GM19397 (cell line): Measurements from ENCODE around the gene ABCB1.
A peak's percentile ranks its signal among the peaks of the same experiment; 100 is the strongest.

Experiments
- ATAC-seq: cut with Tn5 transposase; IDR thresholded peaks from one replicate; pipeline ENCODE4 v1.9.1; 2021; ENCODE audit warnings: mild to moderate bottlenecking, moderate library complexity; ENCODE audit not compliant: unreplicated experiment

The ABCB1 gene

GRCh38 chr7:87600130-87601124, at the start of gene ABCB1:
ABCB1 (minus strand) TSS chr7:87600884; CDS start chr7:87600184, 700 bp downstream.
- peak; percentile 61 for ATAC-seq

GRCh38 chr7:87648316-87648715, 47.6 kb upstream of the ABCB1 start:
- ATAC-seq = no peak

- no peak for ATAC-seq
These were observed 44.8 kb upstream of the ABCB1 start for GRCh38 chr7:87645446-87645845.

GRCh38 chr7:87635921-87636320, 35.2 kb upstream of the ABCB1 start:
- no peak for ATAC-seq

GRCh38 chr7:87628780-87629569, 28.3 kb upstream of the ABCB1 start:
- no peak for ATAC-seq

- peak; percentile 21 for ATAC-seq
These were observed 26.9 kb upstream of the ABCB1 start for GRCh38 chr7:87627634-87627994.

GRCh38 chr7:87625101-87625500, 24.4 kb upstream of the ABCB1 start:
- ATAC-seq = no peak

GRCh38 chr7:87624628-87625027, 23.9 kb upstream of the ABCB1 start:
- ATAC-seq = no peak

- ATAC-seq = no peak
These were observed 14.5 kb upstream of the ABCB1 start for GRCh38 chr7:87615197-87615596.

GRCh38 chr7:87609916-87610315, 9.2 kb upstream of the ABCB1 start:
- ATAC-seq = no peak

- ATAC-seq = no peak
These were observed 7.7 kb upstream of the ABCB1 start for GRCh38 chr7:87608431-87608830.

GRCh38 chr7:87604264-87604663, 3.6 kb upstream of the ABCB1 start:
- ATAC-seq = no peak

GRCh38 chr7:87599336-87599735, 1.3 kb downstream of the ABCB1 start:
- peak; percentile 95 for ATAC-seq

- ATAC-seq = no peak
These were observed 2.3 kb downstream of the ABCB1 start for GRCh38 chr7:87598234-87599009.

GRCh38 chr7:87596696-87597095, 4.0 kb downstream of the ABCB1 start:
- no peak for ATAC-seq

- ATAC-seq = no peak
These were observed 4.5 kb downstream of the ABCB1 start for GRCh38 chr7:87596136-87596535.

- no peak for ATAC-seq
These were observed 8.4 kb downstream of the ABCB1 start for GRCh38 chr7:87592300-87592699.

GRCh38 chr7:87591211-87591610, 9.5 kb downstream of the ABCB1 start:
- ATAC-seq = no peak

- ATAC-seq = no peak
These were observed 10.1 kb downstream of the ABCB1 start for GRCh38 chr7:87590578-87590977.

- ATAC-seq = no peak
These were observed 11.1 kb downstream of the ABCB1 start for GRCh38 chr7:87589631-87590030.

- ATAC-seq = no peak
These were observed 19.0 kb downstream of the ABCB1 start for GRCh38 chr7:87581723-87582122.
